HG03432 (cell line): Measurements from ENCODE around the gene RAD51.

ENCODE experiments used
- ATAC-seq: cut with Tn5 transposase; IDR thresholded peaks from one replicate; pipeline ENCODE4 v1.9.1; 2021; ENCODE audit warnings: mild to moderate bottlenecking, moderate library complexity; ENCODE audit not compliant: unreplicated experiment

RAD51 gene

GRCh38 chr15:40776537-40777141 is 81.7 kb downstream of the RAD51 start:
- ATAC-seq = no peak
